HL-60 (cell line): ENCODE data around the gene KIAA1671.
"Not testable (repeated sequence)": the region's sequence is repeated elsewhere in the genome, so short reads cannot be mapped to it uniquely, and the experiment has no call there.

Experiments used
- DNase-seq, 2 experiments: peaks; one replicate each; pipeline ENCODE4 v3.0.0-alpha.2; 2010 to 2020; ENCODE audit warnings: low read depth in 1 of 2, low spot score in 1 of 2
- H3K27ac ChIP-seq: fragments of 250-450 bp; sonication (Bioruptor Pico); replicated peaks from 2 replicates; pipeline ENCODE4 v1.5.1; 2020; ENCODE audit warnings: mild to moderate bottlenecking, moderate library complexity
- H3K27me3 ChIP-seq: fragments of 250-450 bp; sonication (Bioruptor Pico); 2 replicates; pipeline ENCODE4 v1.5.1; 2021; ENCODE audit warnings: mild to moderate bottlenecking, moderate library complexity; ENCODE audit not compliant: insufficient read depth, poor library complexity, severe bottlenecking
- H3K4me3 ChIP-seq: replicated peaks from 2 replicates; pipeline ENCODE4 v1.5.1; 2011; ENCODE audit warnings: mild to moderate bottlenecking, control low read depth, low read length; ENCODE audit not compliant: insufficient read depth
- CTCF ChIP-seq: IDR thresholded peaks from one replicate; pipeline ENCODE4 v1.5.1; 2011; ENCODE audit warnings: low read length, control low read depth, inconsistent platforms; ENCODE audit not compliant: insufficient read depth
- GABPA ChIP-seq: IDR thresholded peaks from 2 replicates; pipeline ENCODE4 v1.6.1; 2012; ENCODE audit warnings: low read depth
- POLR2AphosphoS5 ChIP-seq: IDR thresholded peaks from 2 replicates; pipeline ENCODE4 v1.6.1; 2012; ENCODE audit warnings: low read depth
- REST ChIP-seq: IDR thresholded peaks from 2 replicates; pipeline ENCODE4 v1.6.1; 2012; ENCODE audit warnings: low read depth; ENCODE audit not compliant: insufficient replicate concordance
- SPI1 ChIP-seq: IDR thresholded peaks from 2 replicates; pipeline ENCODE4 v1.6.1; 2012; ENCODE audit warnings: low read depth, mild to moderate bottlenecking, borderline replicate concordance
- long read RNA-seq: library from polyadenylated mRNA; unstranded; transcript quantifications from one replicate; pipeline ENCODE4 v2.0.0, GENCODE V29; 2020

The KIAA1671 gene
- long read RNA-seq = 0 reads

- Histone ChIP-seq H3K27me3 (peaks cover 17% of the 10 kb centered on the region), H3K4me3 (peak within 1 kb of the TSS; percentile 71), H3K27ac (no peak within 1 kb of the TSS)
- DNase-seq = peak; percentile 47 to 63
- TF ChIP-seq CTCF = peak; percentile 74
- no peak for TF ChIP-seq SPI1
These were observed at the start of gene KIAA1671 for GRCh38 chr22:24951942-24952836. Gene KIAA1671 (plus strand): TSS chr22:24952716. CDS start chr22:25028000, 75,284 bp downstream.

- Histone ChIP-seq H3K4me3 (no peak overlapping the region), H3K27ac (no peak overlapping the region), H3K27me3 (no peaks in the 10 kb centered on the region)
- no peak for TF ChIP-seq CTCF
- no peak for DNase-seq
These were observed 46.6 kb upstream of the KIAA1671 start for GRCh38 chr22:24905909-24906308.

GRCh38 chr22:24907101-24907500 is 45.4 kb upstream of the KIAA1671 start:
- H3K27me3 ChIP-seq, H3K4me3 ChIP-seq, H3K27ac ChIP-seq, DNase-seq: not testable (repeated sequence)

- Histone ChIP-seq H3K27ac (no peak overlapping the region), H3K27me3 (no peaks in the 10 kb centered on the region), H3K4me3 (no peak overlapping the region)
- TF ChIP-seq SPI1 = peak; percentile 55; the same call in 1 of the 2 replicates
- no peak for TF ChIP-seq CTCF
- DNase-seq = no peak
These were observed 32.5 kb upstream of the KIAA1671 start for GRCh38 chr22:24920029-24920428.

GRCh38 chr22:24925586-24926427 is 26.7 kb upstream of the KIAA1671 start:
- Histone ChIP-seq H3K4me3 (no peak overlapping the region), H3K27me3 (no peaks in the 10 kb centered on the region), H3K27ac (no peak overlapping the region)
- TF ChIP-seq CTCF = no peak
- no peak for TF ChIP-seq SPI1
- no peak for TF ChIP-seq GABPA
- TF ChIP-seq POLR2AphosphoS5 = no peak
- no peak for TF ChIP-seq REST
- no peak for DNase-seq
